Measurements from ENCODE around the gene CLTA. TPM values are rescaled to one million over a fixed set of nuclear protein-coding genes. Genes with fewer than 3 reads are reported as not detected.
"Not testable (repeated sequence)": the region's sequence is repeated elsewhere in the genome, so short reads cannot be mapped to it uniquely, and the experiment has no call there.

Gene CLTA
- total and polyA plus RNA-seq, 2 donors (not counting 3 experiments of a cell fraction or from before 2014, with no cell fraction given), result 229 to 317 TPM

GRCh38 chr9:36248061-36248460 lies 57.3 kb downstream of the CLTA start:
- CTCF ChIA-PET, result interaction anchor here (1.0 to 12.8 kb wide), 4 partner anchors 42 to 159 kb away, joined by 3 to 184 read pairs (median 4); partner anchors contain the start of gene RNF38
- H2AFZ ChIP-seq (ENCODE audit: low read depth, low read length); FAIRE-seq; H3K9me1 ChIP-seq (replicated peaks; ENCODE audit: control insufficient read depth, extremely low read depth, insufficient read depth, low read length); H3K27me3 ChIP-seq (ENCODE audit: control insufficient read depth in 2 of 2, insufficient read depth in 2 of 2, low read length in 2 of 2); H3K4me3 ChIP-seq (replicated peaks in 1 of 3; ENCODE audit: insufficient read depth in 1 of 3, low read depth in 1 of 3, low read length in 3 of 3); H3K4me1 ChIP-seq (ENCODE audit: control insufficient read depth, extremely low read depth, insufficient read depth, low read length); dilution Hi-C loops (cut with MboI; ENCODE audit: extremely low pct_ligation_motif_present, low sequenced_read_pairs); BruUV-seq (replicated peaks); H3K36me3 ChIP-seq (ENCODE audit: control insufficient read depth in 2 of 2, extremely low read depth in 1 of 2, insufficient read depth in 2 of 2, low read length in 2 of 2); H3K4me2 ChIP-seq (ENCODE audit: insufficient read depth, low read length); H3K9me3 ChIP-seq (replicated peaks; ENCODE audit: control insufficient read depth, insufficient read depth, low read length); H3K9ac ChIP-seq (replicated peaks; ENCODE audit: extremely low read depth, insufficient read depth, low read length); POLR2A ChIA-PET; H4K20me1 ChIP-seq (replicated peaks; ENCODE audit: control insufficient read depth, extremely low read depth, insufficient read depth, low read length); H3K27ac ChIP-seq (ENCODE audit: insufficient read depth, low read depth, low read length): not testable (repeated sequence)
- intact Hi-C loops (cut with micrococcal nuclease), result loop anchor here (1.0 kb wide), 1 partner anchor 81 kb away; no protein-coding TSS in a partner anchor
- peaks cover 11% of the 10 kb centered on the region for H3K79me2 ChIP-seq (ENCODE audit: control insufficient read depth, insufficient read depth, low read length)
- DNase-seq (ENCODE audit: low read depth, low spot score), result peak; percentile 39
- TF ChIP-seq CTCF (IDR thresholded peaks at IDR 0.05; ENCODE audit: extremely low read depth in 1 of 2, insufficient read depth in 1 of 2, low read depth in 1 of 2, low read length in 2 of 2), result peak; percentile 6 to 16

GRCh38 chr9:36249189-36249588 lies 58.5 kb downstream of the CLTA start:
- no TSS peak for BruUV-seq (replicated peaks)
- no peaks in the 10 kb centered on the region for H3K9me1 ChIP-seq (replicated peaks; ENCODE audit: control insufficient read depth, extremely low read depth, insufficient read depth, low read length)
- peaks cover 5 to 6% of the 10 kb centered on the region in 2 experiments for H3K36me3 ChIP-seq (ENCODE audit: control insufficient read depth in 2 of 2, extremely low read depth in 1 of 2, insufficient read depth in 2 of 2, low read length in 2 of 2)
- intact Hi-C loops (cut with micrococcal nuclease) (no loop called here), dilution Hi-C loops (cut with MboI; ENCODE audit: extremely low pct_ligation_motif_present, low sequenced_read_pairs) (no loop called here)
- FAIRE-seq (no peak), DNase-seq (ENCODE audit: low read depth, low spot score) (no peak)
- POLR2A ChIA-PET, result interaction anchor here (1.3 kb wide), 1 partner anchor 9 kb away, joined by 3 read pairs; the partner anchor contains the start of gene GNE
- H3K27ac ChIP-seq (ENCODE audit: insufficient read depth, low read depth, low read length), result no peak overlapping the region
- no peak overlapping the region for H3K4me3 ChIP-seq (replicated peaks in 1 of 3; ENCODE audit: insufficient read depth in 1 of 3, low read depth in 1 of 3, low read length in 3 of 3)
- H3K4me2 ChIP-seq (ENCODE audit: insufficient read depth, low read length), result no peak overlapping the region
- H3K9ac ChIP-seq (replicated peaks; ENCODE audit: extremely low read depth, insufficient read depth, low read length), result no peak overlapping the region
- H3K9me3 ChIP-seq (replicated peaks; ENCODE audit: control insufficient read depth, insufficient read depth, low read length), result no peaks in the 10 kb centered on the region
- H4K20me1 ChIP-seq (replicated peaks; ENCODE audit: control insufficient read depth, extremely low read depth, insufficient read depth, low read length), result no peaks in the 10 kb centered on the region
- peaks cover 11% of the 10 kb centered on the region for H3K79me2 ChIP-seq (ENCODE audit: control insufficient read depth, insufficient read depth, low read length)
- CTCF ChIA-PET, result interaction anchor here (0.8 to 12.8 kb wide), 7 partner anchors 8 to 201 kb away, joined by 3 to 184 read pairs (median 4); no protein-coding TSS in a partner anchor
- H3K27me3 ChIP-seq (ENCODE audit: control insufficient read depth in 2 of 2, insufficient read depth in 2 of 2, low read length in 2 of 2), result no peaks in the 10 kb centered on the region
- TF ChIP-seq JUN (IDR thresholded peaks at IDR 0.05; ENCODE audit: borderline replicate concordance, insufficient read depth, insufficient read length, low read depth) (no peak), POLR2AphosphoS5 (IDR thresholded peaks at IDR 0.05; ENCODE audit: insufficient read depth, low read depth, low read length) (no peak), CTCF (IDR thresholded peaks at IDR 0.05; ENCODE audit: extremely low read depth in 1 of 2, insufficient read depth in 1 of 2, low read depth in 1 of 2, low read length in 2 of 2) (no peak), POLR2A (IDR thresholded peaks at IDR 0.05; ENCODE audit: low read depth, low read length) (no peak), MYC (IDR thresholded peaks at IDR 0.05; ENCODE audit: low read depth, low read length) (no peak), EZH2 (IDR thresholded peaks at IDR 0.05; ENCODE audit: borderline replicate concordance, low read depth, low read length, severe bottlenecking) (no peak)
- no peak overlapping the region for H2AFZ ChIP-seq (ENCODE audit: low read depth, low read length)
- no peaks in the 10 kb centered on the region for H3K4me1 ChIP-seq (ENCODE audit: control insufficient read depth, extremely low read depth, insufficient read depth, low read length)

Data from endothelial cell of umbilical vein (primary cell).